Ovary (tissue), 9 donors: ENCODE results near the gene ANKS1B. TPM values are rescaled to one million over a fixed set of nuclear protein-coding genes. Genes with fewer than 3 reads are reported as not detected.

Experiments
- DNase-seq, 5 donors: peaks; one replicate each; pipeline ENCODE4 v3.0.0-alpha.2; 2019 to 2020
- H3K27ac ChIP-seq, 2 donors: fragments of 200-600 bp; one replicate each; pipeline versions ENCODE4 v1.5.1 to v1.8.0; 2019 to 2022
- H3K27me3 ChIP-seq: fragments of 200-600 bp; one replicate; pipeline ENCODE4 v1.8.0; 2022
- H3K36me3 ChIP-seq: fragments of 200-600 bp; sonication (generic); one replicate; pipeline ENCODE4 v1.5.1; 2019
- H3K4me1 ChIP-seq: one replicate; pipeline ENCODE4 v1.8.1; 2013; ENCODE audit warnings: mild to moderate bottlenecking, moderate library complexity; ENCODE audit not compliant: insufficient read depth
- H3K4me3 ChIP-seq: fragments of 200-600 bp; sonication (generic); one replicate; pipeline ENCODE4 v1.5.1; 2017
- H3K9me3 ChIP-seq, 2 donors: fragments of 200-600 bp in 1 of 2; sonication (generic) in 1 of 2; one replicate each; pipeline versions ENCODE4 v1.5.1 to v1.8.1; 2013 to 2019; ENCODE audit warnings: mild to moderate bottlenecking in 1 of 2, moderate library complexity in 1 of 2
- CTCF ChIP-seq, 3 donors: fragments of 450-650 bp in 2 of 3; fragments of 200-600 bp in 1 of 3; IDR thresholded peaks; one replicate each; pipeline versions ENCODE4 v1.5.1 to v1.8.0; 2016 to 2022; ENCODE audit warnings: antibody characterized with exemption in 3 of 3, mild to moderate bottlenecking in 1 of 3
- EP300 ChIP-seq: sonication (generic); formaldehyde crosslinking; IDR thresholded peaks from one replicate; pipeline ENCODE4 v1.6.1; 2017; ENCODE audit warnings: antibody characterized with exemption
- POLR2A ChIP-seq: fragments of 450-650 bp; IDR thresholded peaks from one replicate; pipeline ENCODE4 v1.6.1; 2017; ENCODE audit warnings: antibody characterized with exemption, mild to moderate bottlenecking, moderate library complexity
- WGBS, 3 donors: extraction: QIAGEN DNeasy Blood & Tissue Kit in 1 of 3; methylation state at CpG; one replicate each; pipeline versions ENCODE4 v1.1.5 to v1.1.7; 2013 to 2017; 5-methylcytosine and 5-hydroxymethylcytosine counted together
- intact Hi-C, 4 donors: fragments of 100-400 bp; cut with DNase I; formaldehyde crosslinking; loops; one replicate each; pipeline versions ENCODE4 v1.11.0 to v1.15.1; 2022 to 2023
- polyA plus RNA-seq, 2 donors: library from polyadenylated mRNA; stranded (reverse); fragments of 200-250 nt in 1 of 2; fragments of 350-450 nt in 1 of 2; fragmentation: Illumina TruSeq in 1 of 2; extraction: RNeasy Lipid Tissue Mini Kit (QIAGEN cat#74804) in 1 of 2; gene quantifications; one replicate each; pipeline ENCODE4 v1.2.3, GENCODE V29; 2013 to 2014
- total RNA-seq, 7 donors: library from RNA; depleted of rRNA in 2 of 7; stranded (reverse); fragments of >200 nt in 2 of 7; fragmentation: NEBNext Ultra II Directional in 3 of 7; extraction: Animal tissue kit (Norgen Biotek cat#: 25700) in 3 of 7; gene quantifications; one replicate each; pipeline versions ENCODE4 v1.1.0 to v1.2.4, GENCODE V29; 2016 to 2023
- donor health status: DM: no; HTN: no; CAD: no; lungs with moderate emphysema.
- donor health status: DM: no; HTN: no; CAD: no.
- donor health status: Bipolar disorder and iron deficiency.
- donor health status: DM: yes; HTN: yes; CAD: no.
- donor health status: DM: no; HTN: no; CAD: no.
- donor health status: DM: yes; HTN: yes; CAD: no.

Gene ANKS1B
- total and polyA plus RNA-seq, 9 donors: 0.80 to 34.9 (median 7.7) TPM

GRCh38 chr12:99343960-99344359 lies 640.8 kb downstream of the ANKS1B start:
- intact Hi-C loops: no loop called here
- H3K27ac ChIP-seq: no peak overlapping the region
- H3K4me3 ChIP-seq: no peak overlapping the region
- no peak for TF ChIP-seq EP300
- TF ChIP-seq POLR2A: no peak
- TF ChIP-seq CTCF (IDR thresholded peaks at IDR 0.05): no peak
- H3K9me3 ChIP-seq: no peaks in the 10 kb centered on the region
- no peaks in the 10 kb centered on the region for H3K4me1 ChIP-seq
- H3K27me3 ChIP-seq: no peaks in the 10 kb centered on the region
- DNase-seq: no peak
- no peaks in the 10 kb centered on the region for H3K36me3 ChIP-seq

- no peaks in the 10 kb centered on the region for H3K4me1 ChIP-seq
- no peak overlapping the region for H3K27ac ChIP-seq
- H3K36me3 ChIP-seq: no peaks in the 10 kb centered on the region
- no peak overlapping the region for H3K4me3 ChIP-seq
- no peak for TF ChIP-seq POLR2A
- no peak for TF ChIP-seq CTCF (IDR thresholded peaks at IDR 0.05)
- no peak for TF ChIP-seq EP300
- intact Hi-C loops: no loop called here
- DNase-seq: no peak
- WGBS, 3 donors: 92 to 98% (median 93%) methylated on average over 3 of the region's 3 CpGs
- no peaks in the 10 kb centered on the region for H3K9me3 ChIP-seq
- H3K27me3 ChIP-seq: no peaks in the 10 kb centered on the region
Observed at GRCh38 chr12:99339663-99340062, 645.1 kb downstream of the ANKS1B start.

GRCh38 chr12:99334285-99335056 lies 650.3 kb downstream of the ANKS1B start:
- TF ChIP-seq POLR2A: no peak
- no peak for TF ChIP-seq EP300
- TF ChIP-seq CTCF (IDR thresholded peaks at IDR 0.05): no peak
- Histone ChIP-seq H3K4me3 (no peak overlapping the region), H3K9me3 (no peaks in the 10 kb centered on the region), H3K27ac (no peak overlapping the region), H3K27me3 (no peaks in the 10 kb centered on the region), H3K36me3 (no peaks in the 10 kb centered on the region), H3K4me1 (no peaks in the 10 kb centered on the region)
- 16 to 24% (median 24%) methylated on average over 5 of the region's 5 CpGs for WGBS, 3 donors
- intact Hi-C loops: no loop called here
- DNase-seq: no peak

GRCh38 chr12:99332936-99333591 lies 651.7 kb downstream of the ANKS1B start:
- no peak for DNase-seq
- no peak overlapping the region for H3K27ac ChIP-seq
- H3K9me3 ChIP-seq: no peaks in the 10 kb centered on the region
- no peak overlapping the region for H3K4me3 ChIP-seq
- H3K4me1 ChIP-seq: no peaks in the 10 kb centered on the region
- no peaks in the 10 kb centered on the region for H3K27me3 ChIP-seq
- 5 to 15% (median 8%) methylated on average over 2 of the region's 2 CpGs for WGBS, 3 donors
- intact Hi-C loops: no loop called here
- H3K36me3 ChIP-seq: no peaks in the 10 kb centered on the region
- TF ChIP-seq CTCF (IDR thresholded peaks at IDR 0.05) (no peak), POLR2A (no peak), EP300 (no peak)
